NCI-H446 (cell line): ENCODE results near the gene NEK7.
A peak's percentile ranks its signal among the peaks of the same experiment; 100 is the strongest.
"Not testable (repeated sequence)": the region's sequence is repeated elsewhere in the genome, so short reads cannot be mapped to it uniquely, and the experiment has no call there.

Source experiments
- DNase-seq, 2 experiments: peaks; one replicate each; lab custom pipeline; 2025; lab: John Stamatoyannopoulos, UW

Gene NEK7

GRCh38 chr1:198205016-198205684 lies 48.4 kb downstream of the NEK7 start:
- peak; percentile 39 to 46 for DNase-seq

- no peak for DNase-seq
These were observed 49.5 kb downstream of the NEK7 start for GRCh38 chr1:198206292-198206691.

DNA sequence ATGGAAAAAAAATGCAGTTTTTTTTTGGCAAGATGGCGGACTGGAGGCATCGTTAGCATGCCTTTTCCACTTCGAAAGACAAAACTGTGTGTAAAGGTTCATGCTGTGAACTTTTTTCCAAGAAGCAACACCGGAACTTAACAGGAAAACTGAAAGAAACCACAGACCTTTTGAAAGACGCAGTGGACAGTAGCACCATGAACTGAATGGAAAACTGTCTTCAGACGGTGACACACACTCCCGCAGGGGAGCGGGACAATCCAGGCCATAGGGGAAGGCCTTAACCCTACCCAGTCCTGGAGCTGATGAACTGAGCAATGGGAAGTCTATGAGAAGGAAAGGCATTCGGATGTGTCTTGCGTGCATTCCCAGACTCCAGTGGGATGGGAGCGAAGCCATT lies 54.9 kb downstream of the NEK7 start:
- DNase-seq, result no peak

DNA sequence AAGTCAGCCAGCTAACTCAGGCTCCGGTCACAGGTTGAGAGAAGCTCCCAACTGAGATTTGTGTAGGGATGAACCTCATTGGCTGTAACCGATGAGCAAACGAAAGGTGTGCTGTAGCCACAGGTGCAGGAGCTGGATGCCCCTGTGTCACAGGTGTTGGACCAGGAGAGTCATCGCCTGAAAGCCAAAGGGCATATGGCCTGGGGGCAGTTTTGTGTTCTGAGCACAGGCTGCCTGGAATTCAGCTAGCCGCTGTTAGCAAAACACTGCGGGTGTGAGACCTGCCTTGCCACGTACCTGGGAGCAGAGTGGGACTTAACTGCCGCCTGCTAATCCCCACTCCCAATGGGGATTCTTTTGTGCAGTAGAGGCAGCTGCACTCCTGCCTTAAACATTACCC lies 55.3 kb downstream of the NEK7 start:
- no peak for DNase-seq

- DNase-seq, result no peak
These were observed 55.9 kb downstream of the NEK7 start for GRCh38 chr1:198212675-198213074.

DNA sequence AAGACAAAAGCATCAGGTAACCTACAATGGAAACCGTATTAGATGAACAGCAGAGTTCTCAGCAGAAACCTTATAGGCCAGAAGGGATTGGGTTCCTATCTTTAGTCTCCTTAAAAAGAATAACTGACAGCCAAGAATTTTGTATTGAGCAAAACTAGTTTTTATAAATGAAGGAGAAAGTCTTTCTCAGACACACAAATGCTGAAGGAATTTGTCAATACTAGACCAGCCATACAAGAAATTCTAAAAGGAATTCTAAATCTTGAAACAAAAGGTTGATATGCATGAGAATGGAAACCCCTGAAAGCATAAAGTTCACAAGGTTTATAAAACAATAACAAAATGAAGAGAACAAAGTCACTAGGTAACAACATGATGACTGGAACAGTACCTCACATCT lies 58.1 kb downstream of the NEK7 start:
- no peak for DNase-seq

GRCh38 chr1:198220428-198220827 lies 63.6 kb downstream of the NEK7 start:
- peak in 1 of 2 experiments; percentile 48 for DNase-seq

DNA sequence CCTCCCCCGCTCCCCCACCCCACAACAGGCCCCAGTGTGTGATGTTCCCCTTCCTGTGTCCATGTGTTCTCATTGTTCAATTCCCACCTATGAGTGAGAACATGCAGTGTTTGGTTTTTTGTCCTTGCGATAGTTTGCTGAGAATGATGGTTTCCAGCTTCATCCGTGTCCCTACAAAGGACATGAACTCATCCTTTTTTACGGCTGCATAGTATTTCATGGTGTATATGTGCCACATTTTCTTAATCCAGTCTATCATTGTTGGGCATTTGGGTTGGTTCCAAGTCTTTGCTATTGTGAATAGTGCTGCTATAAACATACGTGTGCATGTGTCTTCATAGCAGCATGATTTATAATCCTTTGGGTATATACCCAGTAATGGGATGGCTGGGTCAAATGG lies 70.2 kb downstream of the NEK7 start:
- DNase-seq, result not testable (repeated sequence)

- DNase-seq, result not testable (repeated sequence)
These were observed 70.7 kb downstream of the NEK7 start for GRCh38 chr1:198227454-198227853.

DNA sequence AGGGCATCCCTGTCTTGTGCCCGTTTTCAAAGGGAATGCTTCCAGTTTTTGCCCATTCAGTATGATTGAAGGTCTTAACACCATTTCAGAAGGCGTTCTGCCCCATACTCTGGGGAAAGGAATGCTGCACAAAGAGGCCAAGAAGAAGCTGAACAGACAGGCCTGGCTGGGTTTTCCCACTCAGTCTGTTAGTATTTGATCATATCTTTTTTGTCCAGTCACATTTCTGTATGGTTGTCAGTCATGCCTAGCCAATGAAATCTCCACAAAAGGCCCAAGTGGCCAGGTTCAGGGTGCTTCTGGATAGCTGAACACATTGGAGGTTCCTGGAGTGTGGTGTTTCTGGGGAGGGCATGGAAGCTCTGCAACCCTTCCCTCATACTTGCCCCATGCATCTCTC lies 72.1 kb downstream of the NEK7 start:
- DNase-seq, result no peak

DNA sequence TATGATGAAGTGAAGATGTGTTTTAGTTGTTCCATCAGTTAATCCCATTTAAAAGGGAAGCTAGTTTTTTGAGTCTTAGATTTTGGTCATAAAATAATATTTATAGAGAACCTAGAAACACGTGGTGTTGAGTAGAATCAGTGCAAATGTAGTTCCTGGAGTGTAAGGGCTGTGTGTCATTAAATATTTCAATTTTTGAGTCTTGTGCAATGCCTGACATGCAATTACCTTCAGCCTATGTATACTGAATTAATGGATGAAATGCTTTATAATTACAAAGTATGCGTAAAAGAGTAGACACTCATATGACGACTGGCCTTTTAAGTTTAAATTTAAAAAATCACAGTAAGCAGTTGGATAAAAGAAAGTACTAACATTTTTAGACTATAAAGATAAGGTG lies 75.0 kb downstream of the NEK7 start:
- DNase-seq, result no peak

DNA sequence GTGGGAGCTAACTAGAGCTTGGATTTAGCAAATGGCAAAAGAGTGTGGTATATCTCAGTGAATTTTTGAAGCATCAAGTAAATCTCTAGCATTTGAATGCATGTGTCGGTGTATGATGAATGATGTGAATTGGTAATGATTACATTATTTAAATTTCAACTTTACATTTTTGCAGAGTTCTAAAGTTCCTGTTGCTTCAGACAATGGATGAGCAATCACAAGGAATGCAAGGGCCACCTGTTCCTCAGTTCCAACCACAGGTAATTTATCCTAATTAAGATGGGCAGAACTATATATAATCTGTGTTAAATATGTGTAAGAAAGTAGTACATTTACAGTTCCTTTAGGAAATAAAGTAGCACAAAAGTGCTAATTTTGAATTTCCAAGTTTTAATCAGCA lies 75.6 kb downstream of the NEK7 start:
- DNase-seq, result no peak

GRCh38 chr1:198232940-198233675 lies 76.3 kb downstream of the NEK7 start:
- DNase-seq, result no peak

GRCh38 chr1:198234520-198235251 lies 77.9 kb downstream of the NEK7 start:
- DNase-seq, result no peak

GRCh38 chr1:198238121-198238520 lies 81.3 kb downstream of the NEK7 start:
- DNase-seq, result no peak

DNA sequence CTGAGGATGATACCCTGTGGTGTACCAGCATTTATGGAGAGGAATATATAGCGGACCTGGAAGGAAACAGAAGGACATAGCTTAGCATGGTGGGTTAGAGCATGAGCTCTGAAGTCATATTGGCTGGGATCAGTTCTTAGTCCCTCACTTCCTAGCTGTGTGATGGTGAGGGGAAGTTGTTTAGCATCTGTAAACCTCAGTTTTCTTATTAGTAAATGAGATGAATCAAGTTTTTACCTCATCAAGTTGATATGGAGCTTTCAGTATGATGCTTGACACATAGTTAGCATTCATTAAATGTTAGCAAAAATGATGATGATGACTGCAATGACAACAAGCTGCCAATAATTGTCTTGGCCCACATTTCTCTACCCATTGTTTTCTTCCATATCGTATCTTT lies 84.8 kb downstream of the NEK7 start:
- DNase-seq, result no peak

DNA sequence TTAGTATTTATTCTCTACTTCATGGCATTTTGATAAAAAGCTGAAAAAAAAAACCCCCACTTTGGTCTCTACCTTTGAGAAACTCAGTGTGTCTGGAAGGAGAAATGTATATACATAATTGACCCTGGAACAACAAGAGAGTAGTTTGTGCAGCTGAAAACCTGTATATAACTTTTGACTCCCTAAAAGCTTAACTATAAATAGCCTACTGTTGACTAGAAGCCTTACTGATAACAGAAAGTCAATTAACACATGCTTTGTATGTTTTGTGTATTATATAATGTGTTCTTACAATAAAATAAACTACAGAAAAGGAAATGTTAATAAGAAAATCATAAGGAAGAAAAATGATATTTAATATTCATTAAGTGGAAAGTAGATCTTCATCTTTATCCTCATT lies 88.0 kb downstream of the NEK7 start:
- no peak for DNase-seq

- DNase-seq, result no peak
These were observed 88.6 kb downstream of the NEK7 start for GRCh38 chr1:198245379-198245778.

DNA sequence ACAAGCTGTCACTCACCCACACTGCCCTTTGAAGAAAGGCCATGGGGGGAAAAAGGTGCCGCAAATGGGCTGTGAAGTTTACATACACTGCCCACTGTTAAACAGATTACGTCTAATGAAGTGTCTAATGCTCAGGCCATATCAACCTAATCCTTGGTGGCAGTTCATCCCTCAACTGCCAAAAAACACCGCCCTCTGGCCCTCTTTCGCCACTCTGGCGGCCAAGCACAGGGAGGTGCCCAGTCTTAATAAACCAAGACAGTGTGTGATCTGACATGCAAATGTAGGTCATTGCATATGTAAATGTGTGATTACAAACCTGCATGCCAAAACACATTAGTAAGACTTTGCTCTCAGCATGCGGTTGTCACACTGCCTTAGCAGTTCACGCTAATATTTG lies 89.5 kb downstream of the NEK7 start:
- DNase-seq, result no peak

GRCh38 chr1:198253259-198253658 lies 96.5 kb downstream of the NEK7 start:
- DNase-seq, result no peak

GRCh38 chr1:198253668-198254067 lies 96.9 kb downstream of the NEK7 start:
- no peak for DNase-seq

DNA sequence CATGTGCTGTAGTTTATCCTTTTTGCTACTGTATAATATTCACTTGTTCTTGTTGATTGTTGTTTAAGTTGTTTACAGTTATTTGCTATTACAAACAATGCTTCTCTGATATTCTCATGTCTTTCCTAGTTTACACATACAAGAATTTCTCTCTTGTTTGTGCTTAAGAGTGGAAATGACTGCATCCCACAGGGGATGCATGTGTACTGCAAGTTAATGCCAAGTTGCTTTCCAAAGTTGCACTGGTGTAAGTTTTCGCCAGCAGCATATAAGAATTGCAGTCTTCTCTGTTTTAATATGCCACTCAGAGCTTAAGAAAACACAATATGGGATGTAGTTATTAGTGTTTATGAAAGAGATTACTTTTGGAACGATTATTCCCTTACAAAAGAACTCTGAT lies 97.7 kb downstream of the NEK7 start:
- DNase-seq, result no peak

DNA sequence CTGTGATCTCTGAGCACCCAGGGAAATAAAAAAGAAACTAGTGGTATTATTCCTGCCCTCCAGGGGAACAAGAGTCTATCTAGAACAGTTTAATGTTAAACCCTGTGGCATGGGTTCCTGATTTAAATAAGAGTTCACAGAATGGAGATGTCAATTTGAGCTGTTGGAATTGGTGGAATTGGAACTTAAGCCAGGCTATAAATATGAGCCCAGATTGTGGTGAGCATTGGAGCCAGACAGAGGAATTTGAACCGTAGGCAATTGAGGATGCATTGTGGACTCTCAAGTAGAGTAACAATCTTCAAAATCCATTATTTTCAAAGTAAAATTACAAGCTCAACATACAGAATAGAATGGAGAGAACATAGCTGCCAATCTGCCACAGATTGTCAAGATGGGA lies 98.2 kb downstream of the NEK7 start:
- no peak for DNase-seq
